DMS114 treated with DMSO at 0.1 percent for 48 hours (cell line): ENCODE results near the gene CIDEC.
"Not testable (repeated sequence)": the region's sequence is repeated elsewhere in the genome, so short reads cannot be mapped to it uniquely, and the experiment has no call there.

Experiments
- DNase-seq: peaks from one replicate; lab custom pipeline; 2025; ENCODE audit not compliant: unreplicated experiment; lab: John Stamatoyannopoulos, UW

The CIDEC gene

GRCh38 chr3:9878700-9879099, 1.4 kb downstream of the CIDEC start:
- no peak for DNase-seq

GRCh38 chr3:9876991-9877390, 3.1 kb downstream of the CIDEC start:
- DNase-seq, result no peak

DNA sequence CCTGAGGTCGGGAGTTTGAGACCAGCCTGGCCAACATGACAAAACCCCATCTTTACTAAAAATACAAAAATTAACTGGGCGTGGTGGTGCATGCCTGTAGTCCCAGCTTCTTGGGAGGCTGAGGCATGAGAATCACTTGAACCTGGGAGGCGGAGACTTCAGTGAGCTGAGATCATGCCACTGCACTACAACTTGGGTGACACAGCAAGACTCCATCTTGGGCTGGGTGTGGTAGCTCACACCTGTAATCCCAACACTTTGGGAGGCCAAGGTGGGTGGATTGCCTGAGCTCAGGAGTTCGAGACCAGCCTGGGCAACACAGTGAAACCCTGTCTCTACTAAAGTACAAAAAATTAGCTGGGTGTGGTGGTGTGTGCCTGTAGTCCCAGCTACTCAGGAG, 3.8 kb downstream of the CIDEC start:
- DNase-seq, result not testable (repeated sequence)

DNA sequence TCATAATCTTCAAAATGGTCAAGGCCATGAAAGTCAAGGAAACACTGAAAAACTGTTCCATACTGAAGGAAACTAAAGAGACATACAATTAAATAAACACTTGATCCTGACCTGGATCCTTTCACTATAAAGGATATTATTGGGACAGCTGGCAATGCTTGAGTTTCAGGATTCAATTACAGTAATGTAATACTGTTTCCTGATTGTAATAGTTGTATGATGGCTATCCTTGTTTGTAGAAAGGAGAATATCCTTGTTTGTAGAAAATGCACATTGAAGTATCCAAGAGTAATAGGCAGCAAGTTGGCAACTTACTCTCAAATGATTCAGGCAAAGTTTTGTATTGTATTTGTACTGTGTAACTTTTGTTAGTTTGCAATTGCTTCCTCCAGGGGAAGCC, 4.6 kb downstream of the CIDEC start:
- DNase-seq, result no peak

GRCh38 chr3:9872067-9872466, 8.0 kb downstream of the CIDEC start:
- not testable (repeated sequence) for DNase-seq

DNA sequence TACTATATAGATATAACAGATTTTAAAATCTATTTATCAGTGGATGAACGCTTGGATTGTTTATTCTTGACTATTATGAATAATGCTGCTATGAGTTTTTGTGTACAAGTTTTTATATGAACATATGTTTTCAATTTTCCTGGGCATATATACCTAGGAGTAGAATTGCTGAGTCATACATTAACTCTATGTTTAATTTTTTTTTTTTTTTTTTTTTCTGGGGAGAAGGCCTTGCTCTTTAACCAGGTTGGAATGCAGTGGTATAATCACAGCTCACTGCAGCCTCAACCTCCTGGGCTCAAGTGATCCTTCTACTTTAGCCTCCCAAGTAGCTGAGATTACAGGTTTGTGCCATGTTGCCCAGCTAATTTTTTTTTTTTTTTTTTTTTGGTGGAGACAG, 9.1 kb downstream of the CIDEC start:
- DNase-seq, result no peak

GRCh38 chr3:9869955-9870354, 10.1 kb downstream of the CIDEC start:
- no peak for DNase-seq

- DNase-seq, result no peak
Observed at GRCh38 chr3:9867106-9867505, 12.9 kb downstream of the CIDEC start.

DNA sequence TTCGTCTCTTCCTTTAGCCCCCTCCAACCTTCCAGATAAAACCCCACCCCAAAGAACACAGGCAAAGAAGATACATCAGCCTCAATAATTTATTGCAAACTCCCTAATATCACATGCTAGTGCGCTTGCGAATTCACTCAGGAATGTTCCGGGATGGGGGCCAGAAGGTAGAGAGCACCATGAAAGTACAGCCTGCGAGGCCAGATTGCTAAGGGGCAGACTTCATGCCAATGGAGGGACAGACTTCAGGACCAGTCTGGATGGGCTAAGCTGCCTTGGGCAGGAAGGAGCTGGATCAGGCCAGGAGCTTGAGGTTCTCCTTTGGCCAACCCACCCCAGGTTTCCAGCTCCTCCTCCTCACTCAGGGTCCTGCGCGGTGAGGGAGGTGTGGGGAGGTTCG, 13.4 kb downstream of the CIDEC start:
- DNase-seq, result no peak

- DNase-seq, result not testable (repeated sequence)
Observed at GRCh38 chr3:9865125-9865637, 14.9 kb downstream of the CIDEC start.

DNA sequence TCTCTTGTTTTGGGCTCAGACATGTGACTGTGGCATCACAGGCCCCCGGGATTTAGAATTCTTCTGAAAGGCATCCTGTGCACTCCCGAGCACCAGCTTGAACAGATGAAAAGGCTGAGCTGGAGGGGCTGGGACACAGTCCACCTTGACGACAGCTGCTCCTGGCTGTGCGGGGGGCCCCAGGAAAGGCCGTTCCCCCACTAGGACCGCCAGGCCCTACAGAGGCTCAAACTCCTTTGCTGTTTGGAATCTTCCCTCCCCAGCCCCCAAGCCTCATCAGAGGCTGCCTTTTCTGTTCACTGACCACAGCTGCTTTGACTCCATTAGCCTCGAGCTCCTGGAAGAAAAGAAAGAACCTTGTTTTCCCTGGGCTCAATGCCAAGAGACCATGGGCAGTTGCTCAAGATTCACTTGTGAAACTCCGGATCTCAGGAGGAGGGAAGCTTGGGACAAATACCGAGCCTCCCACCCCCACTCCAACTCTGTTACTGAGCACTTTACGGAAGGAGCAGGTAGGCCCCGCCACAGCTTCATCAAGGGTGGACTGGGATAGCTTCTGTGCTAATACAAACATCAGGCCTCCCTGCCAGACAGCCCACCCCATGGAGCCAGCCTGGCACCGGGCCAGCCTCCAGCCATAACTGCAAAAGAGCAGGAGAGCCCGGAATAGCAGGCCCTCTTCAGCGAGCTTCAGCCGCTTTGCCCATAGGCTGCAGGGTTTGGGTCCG, 15.7 kb downstream of the CIDEC start:
- DNase-seq, result no peak

- no peak for DNase-seq
Observed at GRCh38 chr3:9863058-9863772, 16.8 kb downstream of the CIDEC start.

- DNase-seq, result no peak
Observed at GRCh38 chr3:9862391-9863057, 17.5 kb downstream of the CIDEC start.

DNA sequence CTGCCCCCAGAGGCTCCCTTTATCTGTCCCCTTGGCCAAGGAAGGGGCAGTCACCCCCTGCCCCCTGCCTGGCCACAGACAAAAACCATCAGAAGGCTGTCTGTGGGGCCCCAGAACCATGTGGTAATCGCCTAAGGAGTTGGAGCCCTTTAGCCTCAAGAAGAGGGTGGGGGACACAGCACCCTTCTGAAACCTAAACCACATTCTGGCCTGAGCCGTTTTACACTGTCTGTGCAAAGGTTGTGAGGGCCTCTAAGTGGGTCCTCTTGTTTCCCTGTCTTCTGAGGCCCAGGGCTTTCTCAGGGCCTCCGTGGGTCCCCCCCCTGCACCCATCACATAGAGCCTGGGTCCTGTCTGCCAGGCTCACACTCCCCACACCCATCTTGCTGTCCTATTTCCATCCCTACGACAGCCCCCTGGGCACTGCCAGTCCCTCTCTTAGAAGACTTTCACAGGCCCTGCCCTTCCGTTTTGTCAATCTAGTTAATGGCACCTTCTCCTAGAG, 18.4 kb downstream of the CIDEC start:
- no peak for DNase-seq

DNA sequence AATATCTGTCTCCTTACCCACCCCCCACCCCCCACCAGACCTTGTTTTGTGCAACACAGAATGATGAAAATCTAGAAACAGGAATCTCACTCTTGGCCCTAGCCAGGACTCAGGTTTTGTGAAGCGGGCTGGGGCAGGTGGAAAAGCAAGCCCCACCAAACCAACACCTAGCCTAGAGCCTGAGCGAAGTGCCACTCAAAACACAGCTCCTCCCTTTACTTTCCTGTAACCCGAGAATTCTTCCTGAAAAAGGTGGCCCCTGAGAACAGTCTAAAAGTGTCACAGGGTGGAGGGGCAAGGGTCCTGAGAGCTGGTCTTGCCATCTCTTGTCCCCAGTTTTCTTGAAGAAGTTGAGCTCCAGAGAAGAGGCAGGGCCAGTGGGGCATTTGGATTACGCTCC, 18.9 kb downstream of the CIDEC start:
- DNase-seq, result no peak

- DNase-seq, result no peak
Observed at GRCh38 chr3:9859530-9860025, 20.5 kb downstream of the CIDEC start.

DNA sequence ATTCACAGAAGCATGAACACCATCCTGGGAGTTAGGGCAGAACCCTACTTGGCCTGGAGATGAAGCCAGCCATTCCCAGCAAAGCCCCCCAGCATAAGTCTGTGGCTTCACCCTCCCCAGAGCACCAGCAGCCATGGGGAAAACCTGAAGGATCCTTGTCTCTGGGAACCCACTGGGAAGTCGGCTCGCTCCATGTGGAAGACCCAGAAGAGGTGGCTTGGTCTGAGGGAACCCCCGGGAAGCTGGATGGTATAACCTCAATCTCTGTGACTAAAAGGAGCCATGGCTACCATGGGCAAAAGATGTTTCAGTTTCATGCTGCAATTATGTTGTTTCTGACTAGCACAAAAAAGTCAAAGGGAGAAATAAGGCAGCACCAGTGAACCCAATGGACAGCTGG, 24.5 kb downstream of the CIDEC start:
- DNase-seq, result no peak

DNA sequence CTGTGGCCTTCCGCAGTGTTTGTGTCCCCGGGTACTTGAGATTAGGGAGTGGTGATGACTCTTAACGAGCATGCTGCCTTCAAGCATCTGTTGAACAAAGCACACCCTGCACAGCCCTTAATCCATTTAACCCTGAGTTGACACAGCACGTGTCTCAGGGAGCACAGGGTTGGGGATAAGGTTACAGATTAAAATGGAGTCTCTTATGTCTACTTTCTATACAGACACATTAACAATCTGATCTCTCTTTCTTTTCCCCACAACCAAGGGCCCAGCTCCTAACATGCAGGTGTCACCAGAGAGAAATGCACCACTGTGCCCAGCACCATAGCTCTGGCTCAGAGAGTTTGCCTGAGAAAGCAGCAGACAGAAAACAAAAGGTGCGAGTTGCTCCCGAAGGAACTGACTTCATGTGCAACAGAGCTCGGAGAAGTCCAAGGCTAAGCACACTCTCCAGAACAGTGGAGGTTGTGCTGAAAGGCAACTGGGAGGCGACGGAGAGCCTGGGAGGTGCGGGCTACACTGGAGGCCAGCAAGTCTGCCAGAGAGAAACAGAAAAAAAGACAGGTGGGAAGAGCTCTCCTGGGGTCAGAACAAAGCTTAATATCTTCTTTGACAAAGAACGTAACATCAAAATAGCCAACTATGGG, 25.6 kb downstream of the CIDEC start:
- not testable (repeated sequence) for DNase-seq

- DNase-seq, result no peak
Observed at GRCh38 chr3:9852528-9852927, 27.5 kb downstream of the CIDEC start.

DNA sequence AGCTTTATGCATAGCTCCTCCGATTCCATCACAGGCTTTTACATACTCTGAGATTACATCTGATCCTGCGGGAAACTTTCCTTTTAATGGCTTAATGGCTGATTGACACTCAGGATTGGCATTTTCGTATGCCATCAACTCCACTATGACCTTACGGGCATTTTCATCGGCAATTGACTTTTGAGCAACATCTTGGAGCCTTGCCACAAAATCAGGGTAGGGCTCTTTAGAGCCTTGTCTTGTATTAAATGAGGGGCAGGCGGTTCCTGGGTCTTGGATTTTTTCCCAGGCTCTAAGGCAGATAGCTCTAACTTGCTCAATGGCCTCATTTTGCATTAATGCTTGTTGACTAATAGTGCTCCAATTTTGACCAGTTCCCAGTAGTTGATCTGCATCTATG, 28.1 kb downstream of the CIDEC start:
- not testable (repeated sequence) for DNase-seq

- DNase-seq, result not testable (repeated sequence)
Observed at GRCh38 chr3:9851383-9851782, 28.7 kb downstream of the CIDEC start.
